ENCODE results near the gene ADGRL3.

The ADGRL3 gene

GRCh38 chr4:61805227-61805626 lies 605.1 kb downstream of the ADGRL3 start:
- no peak for TF ChIP-seq CTCF (IDR thresholded peaks at IDR 0.05; ENCODE audit: low read depth, low read length, missing control alignments)
- DNase-seq (ENCODE audit: low read depth), result no peak
- H3K4me3 ChIP-seq (ENCODE audit: low read depth, low read length), result no peak overlapping the region

GRCh38 chr4:61805979-61806378 lies 605.9 kb downstream of the ADGRL3 start:
- no peak for TF ChIP-seq CTCF (IDR thresholded peaks at IDR 0.05; ENCODE audit: low read depth, low read length, missing control alignments)

GRCh38 chr4:61812171-61812570 lies 612.0 kb downstream of the ADGRL3 start:
- no peak for DNase-seq (ENCODE audit: low read depth)
- H3K4me3 ChIP-seq (ENCODE audit: low read depth, low read length), result no peak overlapping the region
- TF ChIP-seq CTCF (IDR thresholded peaks at IDR 0.05; ENCODE audit: low read depth, low read length, missing control alignments), result no peak

More at GRCh38 chr4:61805979-61806378, 605.9 kb downstream of the ADGRL3 start:
- no peak overlapping the region for H3K4me3 ChIP-seq (ENCODE audit: low read depth, low read length)
- DNase-seq (ENCODE audit: low read depth), result no peak

- H3K4me3 ChIP-seq (ENCODE audit: low read depth, low read length), result no peak overlapping the region
- no peak for TF ChIP-seq CTCF (IDR thresholded peaks at IDR 0.05; ENCODE audit: low read depth, low read length, missing control alignments)
- DNase-seq (ENCODE audit: low read depth), result no peak
These were observed 616.9 kb downstream of the ADGRL3 start for GRCh38 chr4:61817071-61817470.

GRCh38 chr4:61820136-61820535 lies 620.0 kb downstream of the ADGRL3 start:
- no peak for DNase-seq (ENCODE audit: low read depth)
- TF ChIP-seq CTCF (IDR thresholded peaks at IDR 0.05; ENCODE audit: low read depth, low read length, missing control alignments), result no peak
- H3K4me3 ChIP-seq (ENCODE audit: low read depth, low read length), result no peak overlapping the region

GRCh38 chr4:61824454-61824853 lies 624.3 kb downstream of the ADGRL3 start:
- no peak for TF ChIP-seq CTCF (IDR thresholded peaks at IDR 0.05; ENCODE audit: low read depth, low read length, missing control alignments)
- no peak overlapping the region for H3K4me3 ChIP-seq (ENCODE audit: low read depth, low read length)
- DNase-seq (ENCODE audit: low read depth), result no peak

- H3K4me3 ChIP-seq (ENCODE audit: low read depth, low read length), result no peak overlapping the region
- no peak for TF ChIP-seq CTCF (IDR thresholded peaks at IDR 0.05; ENCODE audit: low read depth, low read length, missing control alignments)
- DNase-seq (ENCODE audit: low read depth), result no peak
These were observed 627.8 kb downstream of the ADGRL3 start for GRCh38 chr4:61827907-61828391.

Data from GM12864 (cell line).